Measurements from ENCODE around the gene SLC46A3. TPM values are rescaled to one million over a fixed set of nuclear protein-coding genes. Genes with fewer than 3 reads are reported as not detected.

SLC46A3 gene
- total RNA-seq, 2 experiments from 2014 or later = 15.2 to 17.6 TPM

DNA sequence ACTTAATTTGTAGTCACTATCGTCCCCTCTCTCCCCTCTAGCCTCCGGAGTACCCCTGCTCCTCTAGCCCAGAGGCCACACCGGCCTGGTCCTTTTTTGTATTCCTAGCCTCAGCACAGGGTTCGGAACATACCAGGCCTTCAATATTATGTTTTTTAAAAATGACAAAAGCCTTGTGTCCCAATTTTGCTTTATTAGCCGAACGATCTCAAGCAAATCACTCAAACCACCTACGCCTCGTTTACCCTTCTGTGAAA lies 60.3 kb downstream of the SLC46A3 start:
- peaks cover 38% of the 10 kb centered on the region for H3K36me3 Mint-ChIP-seq (ENCODE audit: low read depth)
- H3K4me3 Mint-ChIP-seq = peak overlapping the region; percentile 92
- H3K4me1 Mint-ChIP-seq = peaks cover 60% of the 10 kb centered on the region

GRCh38 chr13:28657784-28658538 lies 60.8 kb downstream of the SLC46A3 start:
- ChIA-PET POLR2A (interaction anchor here (0.5 kb wide), 1 partner anchor 334 kb away, joined by 3 read pairs; no protein-coding TSS in a partner anchor), CTCF (no interaction called here)
- H3K27ac Mint-ChIP-seq = peak overlapping the region; percentile 97
- no peak for DNase-seq
- peaks cover 58% of the 10 kb centered on the region for H3K4me1 Mint-ChIP-seq
- peaks cover 35% of the 10 kb centered on the region for H3K36me3 Mint-ChIP-seq (ENCODE audit: low read depth)
- H3K9me3 Mint-ChIP-seq = no peaks in the 10 kb centered on the region
- peak overlapping the region; percentile 92 for H3K4me3 Mint-ChIP-seq
- H3K27me3 Mint-ChIP-seq = no peaks in the 10 kb centered on the region

More for the DNA sequence above, 60.3 kb downstream of the SLC46A3 start:
- peak overlapping the region; percentile 97 for H3K27ac Mint-ChIP-seq
- peak; percentile 10 for DNase-seq
- H3K9me3 Mint-ChIP-seq = no peaks in the 10 kb centered on the region
- CTCF ChIA-PET = interaction anchor here (0.7 kb wide), 1 partner anchor 49 kb away, joined by 3 read pairs; no protein-coding TSS in a partner anchor
- no peaks in the 10 kb centered on the region for H3K27me3 Mint-ChIP-seq
- POLR2A ChIA-PET = interaction anchor here (0.5 to 0.7 kb wide), 2 partner anchors 334 to 344 kb away, joined by 3 read pairs; no protein-coding TSS in a partner anchor

DNA sequence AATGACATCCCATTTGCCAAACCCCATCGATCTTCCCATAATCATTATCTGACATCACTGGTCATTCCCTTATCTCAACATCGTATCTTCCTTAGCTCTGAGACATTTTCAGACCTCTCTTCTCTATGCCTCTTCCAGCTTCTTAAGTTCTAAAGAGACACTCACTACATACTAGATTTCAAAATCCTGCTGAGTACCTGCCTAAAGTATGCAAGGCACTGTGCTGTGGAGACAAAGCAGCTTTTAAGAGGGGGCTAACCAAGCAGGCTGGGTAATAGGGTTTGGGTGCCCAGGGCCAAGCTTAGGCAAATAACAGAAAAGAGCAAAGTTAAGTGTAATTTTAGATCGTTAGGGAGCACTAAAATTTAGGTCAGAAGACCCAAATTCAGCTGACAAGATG lies 63.2 kb downstream of the SLC46A3 start:
- POLR2A ChIA-PET = no interaction called here
- no peak overlapping the region for H3K27ac Mint-ChIP-seq
- no peaks in the 10 kb centered on the region for H3K9me3 Mint-ChIP-seq
- peaks cover 46% of the 10 kb centered on the region for H3K4me1 Mint-ChIP-seq
- no peak for DNase-seq
- no peaks in the 10 kb centered on the region for H3K27me3 Mint-ChIP-seq
- H3K4me3 Mint-ChIP-seq = no peak overlapping the region
- CTCF ChIA-PET = interaction anchor here (0.6 to 1.9 kb wide), 3 partner anchors 11 to 1372 kb away, joined by 3 to 5 read pairs (median 3); no protein-coding TSS in a partner anchor
- H3K36me3 Mint-ChIP-seq (ENCODE audit: low read depth) = peaks cover 23% of the 10 kb centered on the region

- POLR2A ChIA-PET = no interaction called here
- Mint-ChIP-seq H3K36me3 (ENCODE audit: low read depth) (peaks cover 14% of the 10 kb centered on the region), H3K27me3 (no peaks in the 10 kb centered on the region), H3K4me1 (peaks cover 39% of the 10 kb centered on the region), H3K9me3 (no peaks in the 10 kb centered on the region), H3K27ac (no peak overlapping the region), H3K4me3 (no peak overlapping the region)
- DNase-seq = no peak
- CTCF ChIA-PET = no interaction called here
These were observed 64.5 kb downstream of the SLC46A3 start for GRCh38 chr13:28654276-28654675.

DNA sequence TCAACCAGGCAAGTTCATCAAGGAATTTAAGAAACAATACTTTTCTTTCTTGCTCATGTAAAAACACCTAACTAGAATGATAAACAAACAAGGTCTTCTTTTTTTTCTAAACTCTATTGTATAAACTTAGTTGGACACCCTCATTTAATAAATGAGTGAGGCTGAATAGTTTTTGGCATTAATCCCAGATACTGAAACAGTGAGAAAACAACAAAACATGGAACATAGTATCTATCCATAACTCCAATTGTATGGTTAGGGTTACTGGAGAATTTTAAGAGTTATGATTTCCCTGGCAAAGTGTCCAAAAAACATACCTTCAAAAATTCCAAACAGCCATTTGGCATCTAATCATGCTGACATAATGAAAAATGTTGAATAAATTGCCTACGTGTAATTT lies 65.7 kb downstream of the SLC46A3 start:
- ChIA-PET POLR2A (no interaction called here), CTCF (no interaction called here)
- H3K4me3 Mint-ChIP-seq = no peak overlapping the region
- peaks cover 39% of the 10 kb centered on the region for H3K4me1 Mint-ChIP-seq
- H3K27ac Mint-ChIP-seq = no peak overlapping the region
- no peaks in the 10 kb centered on the region for H3K9me3 Mint-ChIP-seq
- no peaks in the 10 kb centered on the region for H3K27me3 Mint-ChIP-seq
- H3K36me3 Mint-ChIP-seq (ENCODE audit: low read depth) = peaks cover 14% of the 10 kb centered on the region
- DNase-seq = no peak

- peaks cover 7% of the 10 kb centered on the region for H3K36me3 Mint-ChIP-seq (ENCODE audit: low read depth)
- H3K9me3 Mint-ChIP-seq = no peaks in the 10 kb centered on the region
- no peak for DNase-seq
- ChIA-PET POLR2A (no interaction called here), CTCF (interaction anchor here (1.0 to 1.2 kb wide), 2 partner anchors 10 to 112 kb away, joined by 3 read pairs; no protein-coding TSS in a partner anchor)
- H3K27me3 Mint-ChIP-seq = no peaks in the 10 kb centered on the region
- H3K4me1 Mint-ChIP-seq = peaks cover 29% of the 10 kb centered on the region
- no peak overlapping the region for H3K4me3 Mint-ChIP-seq
- H3K27ac Mint-ChIP-seq = no peak overlapping the region
These were observed 66.9 kb downstream of the SLC46A3 start for GRCh38 chr13:28651810-28652401.

GRCh38 chr13:28650284-28650683 lies 68.5 kb downstream of the SLC46A3 start:
- no peak overlapping the region for H3K27ac Mint-ChIP-seq
- POLR2A ChIA-PET = no interaction called here

More at GRCh38 chr13:28650284-28650683, 68.5 kb downstream of the SLC46A3 start:
- DNase-seq = no peak
- Mint-ChIP-seq H3K27me3 (no peaks in the 10 kb centered on the region), H3K9me3 (no peaks in the 10 kb centered on the region), H3K4me1 (peaks cover 15% of the 10 kb centered on the region), H3K36me3 (ENCODE audit: low read depth) (peaks cover 7% of the 10 kb centered on the region), H3K4me3 (no peak overlapping the region)
- CTCF ChIA-PET = no interaction called here

Other genes with a start within 250 kb of the SLC46A3 start
- gene FLT1, start 223.8 kb downstream of the SLC46A3 start, total RNA-seq = under 1 TPM; 0.32 to 0.71 TPM
- 10 to 100 TPM; 66.7 to 67.8 TPM for gene POMP, start 59.8 kb downstream of the SLC46A3 start, total RNA-seq
- gene MTUS2, start 101.4 kb upstream of the SLC46A3 start, total RNA-seq = not detected

Data from activated CD4-positive, alpha-beta T cell treated with anti-CD3 and anti-CD28 coated beads, Interleukin-2, amount 10 ng/mL, durations not matched to agents 7 days and 5 days (primary cell).